HepG2 (cell line): Measurements from ENCODE around the gene PIP5KL1. TPM values are rescaled to one million over a fixed set of nuclear protein-coding genes. Genes with fewer than 3 reads are reported as not detected.
A peak's percentile ranks its signal among the peaks of the same experiment; 100 is the strongest.

Source experiments
- KDM3A ChIP-seq: IDR thresholded peaks from 2 replicates; pipeline ENCODE4 v1.6.1; 2018; ENCODE audit warnings: low read depth, missing compliant biosample characterization
- KLF6 ChIP-seq: IDR thresholded peaks from 2 replicates; pipeline ENCODE4 v1.8.0; 2016; ENCODE audit warnings: missing biosample characterization, missing genetic modification reagents
- MTF2 ChIP-seq: sonication (generic); formaldehyde crosslinking; IDR thresholded peaks from 2 replicates; pipeline ENCODE4 v1.5.0; 2020; ENCODE audit warnings: missing genetic modification reagents, borderline replicate concordance
- NFIB ChIP-seq: sonication (generic); formaldehyde crosslinking; IDR thresholded peaks from 2 replicates; pipeline ENCODE4 v1.9.0; 2021; ENCODE audit warnings: missing genetic modification reagents, mild to moderate bottlenecking, borderline replicate concordance
- ZBTB38 ChIP-seq: sonication (generic); formaldehyde crosslinking; IDR thresholded peaks from 2 replicates; pipeline ENCODE4 v1.5.1; 2020; ENCODE audit warnings: mild to moderate bottlenecking, missing genetic modification reagents
- ZNF136 ChIP-seq: sonication (generic); formaldehyde crosslinking; IDR thresholded peaks from 2 replicates; pipeline ENCODE4 v1.8.1; 2022; ENCODE audit warnings: low read depth, mild to moderate bottlenecking, moderate library complexity, missing genetic modification reagents
- ZNF615 ChIP-seq: sonication (generic); formaldehyde crosslinking; IDR thresholded peaks from 2 replicates; pipeline ENCODE4 v1.5.0; 2020; ENCODE audit warnings: mild to moderate bottlenecking, missing genetic modification reagents, borderline replicate concordance
- ZSCAN30 ChIP-seq: sonication (generic); formaldehyde crosslinking; IDR thresholded peaks from 2 replicates; pipeline ENCODE4 v1.5.0; 2020; ENCODE audit warnings: mild to moderate bottlenecking, missing genetic modification reagents
- ZZZ3 ChIP-seq: sonication (generic); formaldehyde crosslinking; IDR thresholded peaks from 2 replicates; pipeline ENCODE4 v1.4.0; 2020; ENCODE audit warnings: missing genetic modification reagents, mild to moderate bottlenecking, borderline replicate concordance
- polyA plus RNA-seq, 8 experiments: library from polyadenylated mRNA; depleted of rRNA in 3 of 8; stranded (reverse) in 7 of 8; unstranded in 1 of 8; fragments of >200 nt; fragmentation: Illumina TruSeq in 4 of 8; extraction: Trizol in 4 of 8; gene quantifications; 2 replicates each; pipeline versions ENCODE4 v1.2.1 to v1.2.3, GENCODE V29; 2011 to 2016; ENCODE audit warnings: low read depth in 4 of 8, missing spikeins in 1 of 8, mixed read lengths in 1 of 8; ENCODE audit not compliant: insufficient read depth in 1 of 8
- total RNA-seq, 5 experiments: library from RNA; depleted of rRNA; stranded (reverse); fragments of >200 nt; fragmentation: Illumina TruSeq; extraction: Trizol; gene quantifications; 2 replicates each; pipeline ENCODE4 v1.2.3, GENCODE V29; 2016; ENCODE audit warnings: low read depth in 1 of 5
- TF ChIP-seq, protein P1 (sequence below): sonication (generic); formaldehyde crosslinking; conservative IDR thresholded peaks from 2 replicates; pipeline ENCODE4 v1.4.0; 2020; ENCODE audit warnings: mild to moderate bottlenecking, missing genetic modification reagents, moderate library complexity
- TF ChIP-seq, protein P2 (sequence below): sonication (generic); formaldehyde crosslinking; IDR thresholded peaks from 2 replicates; pipeline ENCODE4 v1.4.0; 2020; ENCODE audit warnings: missing genetic modification reagents, borderline replicate concordance
- TF ChIP-seq, protein P3 (sequence below): sonication (generic); formaldehyde crosslinking; IDR thresholded peaks from 2 replicates; pipeline ENCODE4 v1.5.0; 2020; ENCODE audit warnings: mild to moderate bottlenecking, missing genetic modification reagents, moderate library complexity
- TF ChIP-seq, protein P4 (sequence below): sonication (generic); formaldehyde crosslinking; IDR thresholded peaks from 2 replicates; pipeline ENCODE4 v1.4.0; 2020; ENCODE audit warnings: low read depth, missing genetic modification reagents

PIP5KL1 gene
- total and polyA plus RNA-seq, 2 of the 13 experiments (the other 11 are each of a cell fraction or from before 2014, with no cell fraction given) = 0.20 to 0.49 TPM

DNA sequence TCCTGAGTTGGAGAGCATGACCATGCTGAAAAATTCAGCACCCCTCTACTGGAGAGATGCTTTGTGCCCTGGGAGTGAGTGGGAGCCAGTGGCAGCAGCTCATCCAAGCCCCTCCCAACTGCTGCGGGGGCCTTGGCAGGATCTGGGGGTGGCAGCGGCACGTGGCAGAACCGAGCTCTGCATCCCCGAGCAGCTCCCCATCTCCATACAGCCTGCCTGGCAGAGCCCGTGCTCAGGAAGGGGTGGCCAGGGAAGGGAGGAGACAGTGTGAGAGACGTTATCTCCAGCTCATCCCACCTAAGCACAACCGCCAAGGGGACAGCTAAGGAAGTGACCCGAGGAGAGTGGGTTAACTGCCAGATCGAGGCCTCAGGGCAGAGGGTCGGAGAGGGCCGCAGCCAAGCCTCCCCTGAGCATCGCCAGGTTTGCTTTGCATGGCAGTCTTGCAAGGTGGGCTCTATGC, 24.3 kb upstream of the PIP5KL1 start (continued):
- TF ChIP-seq, protein P1, sequence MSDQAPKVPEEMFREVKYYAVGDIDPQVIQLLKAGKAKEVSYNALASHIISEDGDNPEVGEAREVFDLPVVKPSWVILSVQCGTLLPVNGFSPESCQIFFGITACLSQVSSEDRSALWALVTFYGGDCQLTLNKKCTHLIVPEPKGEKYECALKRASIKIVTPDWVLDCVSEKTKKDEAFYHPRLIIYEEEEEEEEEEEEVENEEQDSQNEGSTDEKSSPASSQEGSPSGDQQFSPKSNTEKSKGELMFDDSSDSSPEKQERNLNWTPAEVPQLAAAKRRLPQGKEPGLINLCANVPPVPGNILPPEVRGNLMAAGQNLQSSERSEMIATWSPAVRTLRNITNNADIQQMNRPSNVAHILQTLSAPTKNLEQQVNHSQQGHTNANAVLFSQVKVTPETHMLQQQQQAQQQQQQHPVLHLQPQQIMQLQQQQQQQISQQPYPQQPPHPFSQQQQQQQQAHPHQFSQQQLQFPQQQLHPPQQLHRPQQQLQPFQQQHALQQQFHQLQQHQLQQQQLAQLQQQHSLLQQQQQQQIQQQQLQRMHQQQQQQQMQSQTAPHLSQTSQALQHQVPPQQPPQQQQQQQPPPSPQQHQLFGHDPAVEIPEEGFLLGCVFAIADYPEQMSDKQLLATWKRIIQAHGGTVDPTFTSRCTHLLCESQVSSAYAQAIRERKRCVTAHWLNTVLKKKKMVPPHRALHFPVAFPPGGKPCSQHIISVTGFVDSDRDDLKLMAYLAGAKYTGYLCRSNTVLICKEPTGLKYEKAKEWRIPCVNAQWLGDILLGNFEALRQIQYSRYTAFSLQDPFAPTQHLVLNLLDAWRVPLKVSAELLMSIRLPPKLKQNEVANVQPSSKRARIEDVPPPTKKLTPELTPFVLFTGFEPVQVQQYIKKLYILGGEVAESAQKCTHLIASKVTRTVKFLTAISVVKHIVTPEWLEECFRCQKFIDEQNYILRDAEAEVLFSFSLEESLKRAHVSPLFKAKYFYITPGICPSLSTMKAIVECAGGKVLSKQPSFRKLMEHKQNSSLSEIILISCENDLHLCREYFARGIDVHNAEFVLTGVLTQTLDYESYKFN (CRISPR knock-in tag) = no peak
- TF ChIP-seq, protein P2, sequence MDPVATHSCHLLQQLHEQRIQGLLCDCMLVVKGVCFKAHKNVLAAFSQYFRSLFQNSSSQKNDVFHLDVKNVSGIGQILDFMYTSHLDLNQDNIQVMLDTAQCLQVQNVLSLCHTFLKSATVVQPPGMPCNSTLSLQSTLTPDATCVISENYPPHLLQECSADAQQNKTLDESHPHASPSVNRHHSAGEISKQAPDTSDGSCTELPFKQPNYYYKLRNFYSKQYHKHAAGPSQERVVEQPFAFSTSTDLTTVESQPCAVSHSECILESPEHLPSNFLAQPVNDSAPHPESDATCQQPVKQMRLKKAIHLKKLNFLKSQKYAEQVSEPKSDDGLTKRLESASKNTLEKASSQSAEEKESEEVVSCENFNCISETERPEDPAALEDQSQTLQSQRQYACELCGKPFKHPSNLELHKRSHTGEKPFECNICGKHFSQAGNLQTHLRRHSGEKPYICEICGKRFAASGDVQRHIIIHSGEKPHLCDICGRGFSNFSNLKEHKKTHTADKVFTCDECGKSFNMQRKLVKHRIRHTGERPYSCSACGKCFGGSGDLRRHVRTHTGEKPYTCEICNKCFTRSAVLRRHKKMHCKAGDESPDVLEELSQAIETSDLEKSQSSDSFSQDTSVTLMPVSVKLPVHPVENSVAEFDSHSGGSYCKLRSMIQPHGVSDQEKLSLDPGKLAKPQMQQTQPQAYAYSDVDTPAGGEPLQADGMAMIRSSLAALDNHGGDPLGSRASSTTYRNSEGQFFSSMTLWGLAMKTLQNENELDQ (CRISPR knock-in tag) = no peak
- no peak for TF ChIP-seq NFIB (CRISPR knock-in tag)
- no peak for TF ChIP-seq MTF2 (CRISPR knock-in tag)
- TF ChIP-seq ZZZ3 (CRISPR knock-in tag) = peak; percentile 61; the same call in 1 of the 2 replicates
- 0 out of 2 replicates have a peak, but pooled peaks have one; percentile 10 for TF ChIP-seq ZBTB38 (CRISPR knock-in tag)
- no peak for TF ChIP-seq ZNF615 (CRISPR knock-in tag)
- TF ChIP-seq, protein P3, sequence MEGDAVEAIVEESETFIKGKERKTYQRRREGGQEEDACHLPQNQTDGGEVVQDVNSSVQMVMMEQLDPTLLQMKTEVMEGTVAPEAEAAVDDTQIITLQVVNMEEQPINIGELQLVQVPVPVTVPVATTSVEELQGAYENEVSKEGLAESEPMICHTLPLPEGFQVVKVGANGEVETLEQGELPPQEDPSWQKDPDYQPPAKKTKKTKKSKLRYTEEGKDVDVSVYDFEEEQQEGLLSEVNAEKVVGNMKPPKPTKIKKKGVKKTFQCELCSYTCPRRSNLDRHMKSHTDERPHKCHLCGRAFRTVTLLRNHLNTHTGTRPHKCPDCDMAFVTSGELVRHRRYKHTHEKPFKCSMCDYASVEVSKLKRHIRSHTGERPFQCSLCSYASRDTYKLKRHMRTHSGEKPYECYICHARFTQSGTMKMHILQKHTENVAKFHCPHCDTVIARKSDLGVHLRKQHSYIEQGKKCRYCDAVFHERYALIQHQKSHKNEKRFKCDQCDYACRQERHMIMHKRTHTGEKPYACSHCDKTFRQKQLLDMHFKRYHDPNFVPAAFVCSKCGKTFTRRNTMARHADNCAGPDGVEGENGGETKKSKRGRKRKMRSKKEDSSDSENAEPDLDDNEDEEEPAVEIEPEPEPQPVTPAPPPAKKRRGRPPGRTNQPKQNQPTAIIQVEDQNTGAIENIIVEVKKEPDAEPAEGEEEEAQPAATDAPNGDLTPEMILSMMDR (CRISPR knock-in tag) = no peak
- TF ChIP-seq ZSCAN30 (CRISPR knock-in tag) = no peak
- TF ChIP-seq, protein P4, sequence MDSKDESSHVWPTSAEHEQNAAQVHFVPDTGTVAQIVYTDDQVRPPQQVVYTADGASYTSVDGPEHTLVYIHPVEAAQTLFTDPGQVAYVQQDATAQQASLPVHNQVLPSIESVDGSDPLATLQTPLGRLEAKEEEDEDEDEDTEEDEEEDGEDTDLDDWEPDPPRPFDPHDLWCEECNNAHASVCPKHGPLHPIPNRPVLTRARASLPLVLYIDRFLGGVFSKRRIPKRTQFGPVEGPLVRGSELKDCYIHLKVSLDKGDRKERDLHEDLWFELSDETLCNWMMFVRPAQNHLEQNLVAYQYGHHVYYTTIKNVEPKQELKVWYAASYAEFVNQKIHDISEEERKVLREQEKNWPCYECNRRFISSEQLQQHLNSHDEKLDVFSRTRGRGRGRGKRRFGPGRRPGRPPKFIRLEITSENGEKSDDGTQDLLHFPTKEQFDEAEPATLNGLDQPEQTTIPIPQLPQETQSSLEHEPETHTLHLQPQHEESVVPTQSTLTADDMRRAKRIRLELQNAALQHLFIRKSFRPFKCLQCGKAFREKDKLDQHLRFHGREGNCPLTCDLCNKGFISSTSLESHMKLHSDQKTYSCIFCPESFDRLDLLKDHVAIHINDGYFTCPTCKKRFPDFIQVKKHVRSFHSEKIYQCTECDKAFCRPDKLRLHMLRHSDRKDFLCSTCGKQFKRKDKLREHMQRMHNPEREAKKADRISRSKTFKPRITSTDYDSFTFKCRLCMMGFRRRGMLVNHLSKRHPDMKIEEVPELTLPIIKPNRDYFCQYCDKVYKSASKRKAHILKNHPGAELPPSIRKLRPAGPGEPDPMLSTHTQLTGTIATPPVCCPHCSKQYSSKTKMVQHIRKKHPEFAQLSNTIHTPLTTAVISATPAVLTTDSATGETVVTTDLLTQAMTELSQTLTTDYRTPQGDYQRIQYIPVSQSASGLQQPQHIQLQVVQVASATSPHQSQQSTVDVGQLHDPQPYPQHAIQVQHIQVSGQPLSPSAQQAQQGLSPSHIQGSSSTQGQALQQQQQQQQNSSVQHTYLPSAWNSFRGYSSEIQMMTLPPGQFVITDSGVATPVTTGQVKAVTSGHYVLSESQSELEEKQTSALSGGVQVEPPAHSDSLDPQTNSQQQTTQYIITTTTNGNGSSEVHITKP (CRISPR knock-in tag) = no peak
- no peak for TF ChIP-seq ZNF136
- no peak for TF ChIP-seq KLF6
- TF ChIP-seq KDM3A = no peak
